ENCODE measurements around the gene FBXL19.

FBXL19 gene

GRCh38 chr16:30976486-30976885, 53.1 kb downstream of the FBXL19 start:
- Histone ChIP-seq H3K9me3 (ENCODE audit: control insufficient read depth, low read length) (no peaks in the 10 kb centered on the region), H3K4me2 (ENCODE audit: low read length) (no peak overlapping the region), H3K36me3 (ENCODE audit: control insufficient read depth, insufficient read depth, low read length) (no peaks in the 10 kb centered on the region)

GRCh38 chr16:30977502-30977901, 54.1 kb downstream of the FBXL19 start:
- H3K9me3 ChIP-seq (ENCODE audit: control insufficient read depth, low read length): no peaks in the 10 kb centered on the region
- H3K4me2 ChIP-seq (ENCODE audit: low read length): no peak overlapping the region
- no peak overlapping the region for H2AFZ ChIP-seq
- no peak overlapping the region for H3K9ac ChIP-seq
- H3K4me1 ChIP-seq: no peaks in the 10 kb centered on the region
- no peak overlapping the region for H3K27ac ChIP-seq
- TF ChIP-seq CTCF (IDR thresholded peaks at IDR 0.05): no peak
- no peak overlapping the region for H3K4me3 ChIP-seq (ENCODE audit: low read depth, low read length)
- peaks cover 8% of the 10 kb centered on the region for H3K79me2 ChIP-seq
- no peaks in the 10 kb centered on the region for H3K27me3 ChIP-seq (ENCODE audit: control insufficient read depth, insufficient read depth, low read length)
- no peaks in the 10 kb centered on the region for H3K36me3 ChIP-seq (ENCODE audit: control insufficient read depth, insufficient read depth, low read length)

More at GRCh38 chr16:30976486-30976885, 53.1 kb downstream of the FBXL19 start:
- Histone ChIP-seq H3K4me3 (ENCODE audit: low read depth, low read length) (no peak overlapping the region), H3K4me1 (no peaks in the 10 kb centered on the region), H3K79me2 (peaks cover 8% of the 10 kb centered on the region), H3K9ac (no peak overlapping the region), H2AFZ (no peak overlapping the region), H3K27ac (no peak overlapping the region), H3K27me3 (ENCODE audit: control insufficient read depth, insufficient read depth, low read length) (no peaks in the 10 kb centered on the region)
- no peak for TF ChIP-seq CTCF (IDR thresholded peaks at IDR 0.05)

- H3K27me3 ChIP-seq (ENCODE audit: control insufficient read depth, insufficient read depth, low read length): no peaks in the 10 kb centered on the region
- H3K36me3 ChIP-seq (ENCODE audit: control insufficient read depth, insufficient read depth, low read length): no peaks in the 10 kb centered on the region
- no peak overlapping the region for H2AFZ ChIP-seq
- H3K4me3 ChIP-seq (ENCODE audit: low read depth, low read length): no peak overlapping the region
- H3K9me3 ChIP-seq (ENCODE audit: control insufficient read depth, low read length): no peaks in the 10 kb centered on the region
- H3K4me2 ChIP-seq (ENCODE audit: low read length): no peak overlapping the region
- H3K4me1 ChIP-seq: no peaks in the 10 kb centered on the region
- TF ChIP-seq CTCF (IDR thresholded peaks at IDR 0.05): no peak
- H3K9ac ChIP-seq: no peak overlapping the region
- peaks cover 2% of the 10 kb centered on the region for H3K79me2 ChIP-seq
- no peak overlapping the region for H3K27ac ChIP-seq
These were observed 56.0 kb downstream of the FBXL19 start for GRCh38 chr16:30979170-30980022.

- no peak overlapping the region for H3K9ac ChIP-seq
- H3K27me3 ChIP-seq (ENCODE audit: control insufficient read depth, insufficient read depth, low read length): no peaks in the 10 kb centered on the region
- H2AFZ ChIP-seq: no peak overlapping the region
- H3K4me2 ChIP-seq (ENCODE audit: low read length): no peak overlapping the region
- H3K79me2 ChIP-seq: no peaks in the 10 kb centered on the region
- no peaks in the 10 kb centered on the region for H3K4me1 ChIP-seq
- no peak overlapping the region for H3K4me3 ChIP-seq (ENCODE audit: low read depth, low read length)
- H3K36me3 ChIP-seq (ENCODE audit: control insufficient read depth, insufficient read depth, low read length): no peaks in the 10 kb centered on the region
- no peaks in the 10 kb centered on the region for H3K9me3 ChIP-seq (ENCODE audit: control insufficient read depth, low read length)
- TF ChIP-seq CTCF (IDR thresholded peaks at IDR 0.05): no peak
- no peak overlapping the region for H3K27ac ChIP-seq
These were observed 56.6 kb downstream of the FBXL19 start for GRCh38 chr16:30980023-30980371.

GRCh38 chr16:30980434-30980833, 57.1 kb downstream of the FBXL19 start:
- H3K27me3 ChIP-seq (ENCODE audit: control insufficient read depth, insufficient read depth, low read length): no peaks in the 10 kb centered on the region
- H3K4me1 ChIP-seq: peaks cover 4% of the 10 kb centered on the region
- no peak overlapping the region for H3K27ac ChIP-seq
- no peaks in the 10 kb centered on the region for H3K79me2 ChIP-seq
- TF ChIP-seq CTCF (IDR thresholded peaks at IDR 0.05): no peak
- H3K4me3 ChIP-seq (ENCODE audit: low read depth, low read length): no peak overlapping the region
- H3K4me2 ChIP-seq (ENCODE audit: low read length): no peak overlapping the region
- H3K36me3 ChIP-seq (ENCODE audit: control insufficient read depth, insufficient read depth, low read length): no peaks in the 10 kb centered on the region
- H2AFZ ChIP-seq: no peak overlapping the region
- no peak overlapping the region for H3K9ac ChIP-seq
- no peaks in the 10 kb centered on the region for H3K9me3 ChIP-seq (ENCODE audit: control insufficient read depth, low read length)
